Measurements from ENCODE around the gene TMEM178A.

GRCh38 chr2:39685126-39685525 is 19.4 kb downstream of the TMEM178A start:
- TF ChIP-seq CTCF (IDR thresholded peaks at IDR 0.05) (no peak), POLR2A (IDR thresholded peaks at IDR 0.05) (no peak)
